Mesodermal cell (in vitro differentiated cells): ENCODE results near the gene MTO1.
"Not testable (repeated sequence)": the region's sequence is repeated elsewhere in the genome, so short reads cannot be mapped to it uniquely, and the experiment has no call there.

Source experiments
- H3K27ac ChIP-seq: 2 replicates; pipeline ENCODE4 v1.7.0; 2013; ENCODE audit warnings: mild to moderate bottlenecking, low read depth, low read length, moderate library complexity; ENCODE audit not compliant: severe bottlenecking
- H3K36me3 ChIP-seq: 2 replicates; pipeline ENCODE4 v1.7.1; 2013; ENCODE audit warnings: mild to moderate bottlenecking, low read length, moderate library complexity; ENCODE audit not compliant: control insufficient read depth, insufficient read depth
- H3K4me1 ChIP-seq: one replicate; pipeline ENCODE4 v1.7.1; 2013; ENCODE audit warnings: mild to moderate bottlenecking, low read length; ENCODE audit not compliant: insufficient read depth, control insufficient read depth, poor library complexity, severe bottlenecking
- H3K4me3 ChIP-seq: 2 replicates; pipeline ENCODE4 v1.7.0; 2013; ENCODE audit warnings: low read length, control low read depth, mild to moderate bottlenecking; ENCODE audit not compliant: insufficient read depth, poor library complexity, severe bottlenecking; ENCODE audit errors: extremely low read depth
- H3K9me3 ChIP-seq: 2 replicates; pipeline ENCODE4 v1.7.1; 2013; ENCODE audit warnings: mild to moderate bottlenecking, low read length, moderate library complexity; ENCODE audit not compliant: control insufficient read depth
- WGBS, 2 experiments: methylation state at CpG; one replicate each; pipeline ENCODE4 v1.1.5; 2013; ENCODE audit warnings: missing lambda C conversion rate in 2 of 2; ENCODE audit not compliant: insufficient coverage in 2 of 2; 5-methylcytosine and 5-hydroxymethylcytosine counted together

MTO1 gene

DNA sequence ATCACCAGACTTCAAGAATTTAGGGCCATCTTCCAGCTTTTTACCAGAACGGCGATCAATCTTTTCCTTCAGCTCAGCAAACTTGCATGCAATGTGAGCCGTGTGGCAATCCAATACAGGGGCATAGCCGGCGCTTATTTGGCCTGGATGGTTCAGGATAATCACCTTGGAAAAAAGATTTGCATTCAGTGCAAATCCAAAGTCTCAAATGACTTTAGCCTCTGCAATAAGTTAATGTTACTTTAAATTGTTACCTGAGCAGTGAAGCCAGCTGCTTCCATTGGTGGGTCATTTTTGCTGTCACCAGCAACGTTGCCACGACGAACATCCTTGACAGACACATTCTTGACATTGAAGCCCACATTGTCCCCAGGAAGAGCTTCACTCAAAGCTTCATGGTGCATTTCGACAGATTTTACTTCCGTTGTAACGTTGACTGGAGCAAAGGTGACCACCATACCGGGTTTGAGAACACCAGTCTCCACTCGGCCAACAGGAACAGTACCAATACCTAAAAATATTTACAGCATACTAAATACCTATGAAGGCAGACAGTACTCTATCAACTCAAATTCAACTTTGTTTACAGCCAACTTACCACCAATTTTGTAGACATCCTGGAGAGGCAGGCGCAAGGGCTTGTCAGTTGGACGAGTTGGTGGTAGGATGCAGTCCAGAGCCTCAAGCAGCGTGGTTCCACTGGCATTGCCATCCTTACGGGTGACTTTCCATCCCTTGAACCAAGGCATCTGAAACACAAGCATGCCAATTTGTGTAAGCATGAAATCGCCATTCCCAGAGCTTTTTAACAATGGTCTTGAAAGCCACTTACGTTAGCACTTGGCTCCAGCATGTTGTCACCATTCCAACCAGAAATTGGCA is 56.8 kb downstream of the MTO1 start:
- Histone ChIP-seq H3K4me3 (peak overlapping the region; percentile 93), H3K36me3 (peaks cover 53% of the 10 kb centered on the region), H3K27ac (peak overlapping the region; percentile 53)
- not testable (repeated sequence) for H3K9me3 ChIP-seq, H3K4me1 ChIP-seq
- 31 to 46% methylated on average over 5 to 8 of the region's 19 CpGs for WGBS, 2 experiments

GRCh38 chr6:73518982-73519881 is 57.7 kb downstream of the MTO1 start:
- not testable (repeated sequence) for H3K4me1 ChIP-seq, H3K9me3 ChIP-seq
- 0% methylated on average over 1 of the region's 8 CpGs; no CpG with 5 or more reads in 1 of the 2 experiments for WGBS, 2 experiments
- Histone ChIP-seq H3K36me3 (peaks cover 53% of the 10 kb centered on the region), H3K4me3 (peak overlapping the region; percentile 93), H3K27ac (peak overlapping the region; percentile 98)

- peaks cover 49% of the 10 kb centered on the region for H3K36me3 ChIP-seq
- peaks cover 5% of the 10 kb centered on the region for H3K4me1 ChIP-seq
- WGBS, 2 experiments = 0% methylated on average over 44 to 45 of the region's 56 CpGs
- H3K4me3 ChIP-seq = peak overlapping the region; percentile 93
- no peaks in the 10 kb centered on the region for H3K9me3 ChIP-seq
- H3K27ac ChIP-seq = peak overlapping the region; percentile 98
Observed at GRCh38 chr6:73519926-73520687, 58.6 kb downstream of the MTO1 start.

- H3K4me1 ChIP-seq = peaks cover 5% of the 10 kb centered on the region
- peak within 1 kb of the TSS; percentile 98 for H3K27ac ChIP-seq
- WGBS, 2 experiments = 0 to 1% methylated on average over 32 to 38 of the region's 53 CpGs
- H3K36me3 ChIP-seq = peaks cover 44% of the 10 kb centered on the region
- H3K9me3 ChIP-seq = no peaks in the 10 kb centered on the region
- peak within 1 kb of the TSS; percentile 93 for H3K4me3 ChIP-seq
Observed at GRCh38 chr6:73520688-73521350, 59.3 kb downstream of the MTO1 start, which contains the start of gene EEF1A1. Gene EEF1A1 (minus strand): TSS chr6:73521032. CDS start chr6:73520026, 1,006 bp downstream.

DNA sequence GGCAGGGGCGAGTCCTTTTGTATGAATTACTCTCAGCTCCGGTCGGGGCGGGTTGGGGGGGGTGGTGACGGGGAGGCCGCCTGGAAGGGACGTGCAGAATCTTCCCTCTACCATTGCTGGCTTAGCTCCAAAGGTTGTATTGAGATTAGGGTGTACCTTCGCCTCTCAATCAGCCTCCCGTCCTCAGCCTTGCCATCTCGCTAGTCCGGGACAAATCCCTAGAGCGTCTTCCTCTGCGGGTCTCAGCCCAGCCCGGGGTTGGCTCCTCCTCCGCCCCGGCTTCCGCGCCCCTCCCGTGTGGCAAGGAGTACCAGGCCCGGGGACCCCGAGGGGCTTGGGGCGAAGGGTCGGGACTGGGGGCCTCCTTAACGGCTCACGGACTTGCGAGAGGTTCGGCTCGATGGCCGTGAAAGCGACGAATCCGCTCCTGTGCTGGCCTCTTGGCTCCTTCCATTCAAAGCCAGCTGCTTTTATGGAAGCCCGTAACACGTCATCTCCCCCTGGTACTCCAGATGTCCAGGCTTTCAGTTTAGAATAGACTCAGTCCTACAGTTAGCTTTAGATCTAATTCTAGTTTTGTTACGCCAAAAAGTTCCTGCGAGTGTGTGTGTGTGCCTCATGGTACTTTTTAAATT is 59.9 kb downstream of the MTO1 start:
- Histone ChIP-seq H3K27ac (peak overlapping the region; percentile 98), H3K4me3 (peak overlapping the region; percentile 93), H3K9me3 (no peaks in the 10 kb centered on the region), H3K36me3 (peaks cover 40% of the 10 kb centered on the region), H3K4me1 (peaks cover 5% of the 10 kb centered on the region)
- WGBS, 2 experiments = 0 to 1% methylated on average over 17 to 25 of the region's 36 CpGs

DNA sequence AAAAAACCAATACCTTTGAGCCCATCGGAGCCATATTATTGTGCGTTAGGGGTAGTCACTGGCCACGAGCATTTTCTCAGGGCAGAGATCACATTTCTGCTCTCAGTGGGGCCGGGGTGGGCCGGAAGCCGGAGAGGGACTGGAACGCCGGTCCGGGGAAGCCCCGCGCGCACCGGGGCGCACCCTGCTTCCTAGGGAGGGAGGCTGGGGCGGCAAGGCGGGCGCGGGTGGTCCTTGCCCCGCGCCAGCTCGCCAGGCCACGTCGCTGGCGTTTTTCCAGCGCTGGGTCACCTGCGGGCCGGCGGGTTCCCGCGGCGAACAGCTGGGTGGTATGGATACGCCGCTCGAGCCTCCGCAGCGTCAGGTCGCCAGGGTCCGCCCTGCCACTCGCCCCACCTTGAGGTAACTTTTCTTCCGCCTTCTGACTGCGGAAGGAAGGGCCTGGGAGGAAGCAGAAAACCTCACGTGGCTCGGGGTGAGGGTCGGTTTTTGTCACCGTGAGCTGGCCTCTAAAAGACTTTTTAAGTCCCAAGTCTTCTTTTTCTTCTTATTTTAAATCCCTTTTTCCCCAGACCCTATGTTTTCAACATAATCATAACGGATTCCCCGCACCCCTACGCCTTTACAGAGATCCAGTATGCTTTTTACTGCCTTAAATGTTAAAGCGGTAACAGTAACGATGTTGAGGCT is 62.0 kb downstream of the MTO1 start:
- Histone ChIP-seq H3K4me1 (peaks cover 5% of the 10 kb centered on the region), H3K9me3 (no peaks in the 10 kb centered on the region), H3K36me3 (peaks cover 21% of the 10 kb centered on the region), H3K4me3 (no peak overlapping the region), H3K27ac (no peak overlapping the region)
- WGBS, 2 experiments = 97% methylated on average over 38 to 50 of the region's 50 CpGs

GRCh38 chr6:73525546-73526330 is 64.2 kb downstream of the MTO1 start:
- Histone ChIP-seq H3K4me1 (peaks cover 5% of the 10 kb centered on the region), H3K36me3 (peaks cover under 1% of the 10 kb centered on the region), H3K9me3 (no peaks in the 10 kb centered on the region), H3K27ac (no peak overlapping the region), H3K4me3 (no peak overlapping the region)
- 95 to 100% methylated on average over 2 of the region's 3 CpGs for WGBS, 2 experiments

DNA sequence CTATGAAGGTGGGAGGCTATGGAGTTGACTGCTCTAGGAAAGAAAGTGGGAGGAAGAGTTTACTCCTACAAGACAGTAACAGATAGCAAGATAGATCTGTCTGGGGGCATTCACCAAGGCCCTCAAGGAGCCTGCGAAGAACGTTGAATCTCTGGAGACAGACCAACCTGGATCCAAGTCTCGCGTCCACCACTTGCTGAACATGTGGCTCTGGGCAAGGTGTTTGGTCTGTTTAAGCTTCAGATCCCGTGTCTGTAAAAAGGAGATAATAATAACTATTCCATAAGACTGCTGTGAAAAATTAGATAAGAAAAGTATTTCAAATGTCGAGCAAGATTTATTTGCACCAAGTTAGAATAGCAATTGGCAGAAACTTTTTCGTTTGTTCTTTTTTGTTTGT is 67.4 kb downstream of the MTO1 start:
- WGBS, 2 experiments = 86 to 91% methylated on average over 4 of the region's 7 CpGs
- H3K27ac ChIP-seq = no peak overlapping the region
- no peaks in the 10 kb centered on the region for H3K4me1 ChIP-seq

DNA sequence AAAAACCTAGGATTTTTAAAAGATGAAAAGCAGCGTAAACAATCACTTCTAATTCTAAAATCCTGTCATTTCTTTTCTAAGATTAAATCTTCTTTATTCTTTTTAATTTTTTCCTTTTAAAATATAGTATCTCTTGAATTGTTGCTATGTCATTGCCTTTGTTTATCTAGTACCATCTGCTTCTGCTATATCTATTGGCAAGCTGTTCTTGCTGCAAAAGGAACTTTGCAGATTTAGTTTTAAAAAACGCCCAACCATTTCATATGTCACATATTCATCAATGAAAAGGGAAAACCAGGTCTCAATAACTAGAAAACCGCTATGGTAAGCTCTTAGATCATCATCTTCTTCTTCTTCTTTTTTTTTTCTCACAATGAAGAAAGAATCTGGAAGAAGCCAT is 70.8 kb downstream of the MTO1 start:
- no peaks in the 10 kb centered on the region for H3K9me3 ChIP-seq
- WGBS, 2 experiments = 84 to 90% methylated on average over 2 of the region's 3 CpGs
- H3K27ac ChIP-seq = no peak overlapping the region
- no peak overlapping the region for H3K4me3 ChIP-seq
- H3K36me3 ChIP-seq = no peaks in the 10 kb centered on the region
- no peaks in the 10 kb centered on the region for H3K4me1 ChIP-seq

More for the DNA sequence above, 67.4 kb downstream of the MTO1 start:
- H3K36me3 ChIP-seq = no peaks in the 10 kb centered on the region
- no peak overlapping the region for H3K4me3 ChIP-seq
- no peaks in the 10 kb centered on the region for H3K9me3 ChIP-seq
